H1 (cell line): ENCODE results near the gene SULF2. TPM values are rescaled to one million over a fixed set of nuclear protein-coding genes. Genes with fewer than 3 reads are reported as not detected.

Source experiments
- CTCF ChIA-PET: fragments of 300-600 bp; sonication (Branson Sonifier 250); formaldehyde crosslinking; loops from one replicate; lab custom pipeline; 2021; ENCODE audit not compliant: partially characterized antibody; lab: Charles Lee
- POLR2A ChIA-PET: fragments of 300-600 bp; sonication (Branson Sonifier 250); formaldehyde crosslinking; loops from one replicate; lab custom pipeline; 2021; ENCODE audit warnings: inconsistent platforms; ENCODE audit not compliant: partially characterized antibody; lab: Charles Lee
- DNase-seq, 2 experiments: peaks; one replicate each; pipeline versions ENCODE4 v3.0.0 to v3.0.0-alpha.2; 2010 to 2022; ENCODE audit warnings: low spot score in 2 of 2, low read depth in 1 of 2, mixed read lengths in 1 of 2
- FAIRE-seq: peaks from 2 replicates; lab custom pipeline; 2011; peaks lifted over from hg19 to GRCh38; lab: Jason Lieb, UNC
- H2AFZ ChIP-seq: 2 replicates; pipeline ENCODE4 v1.8.1; 2012; ENCODE audit warnings: low read length, inconsistent platforms
- H2AK5ac ChIP-seq: 2 replicates; pipeline ENCODE4 v1.6.1; 2013; ENCODE audit warnings: low read depth, low read length
- H2BK120ac ChIP-seq: replicated peaks from 2 replicates; pipeline ENCODE3; 2013; ENCODE audit warnings: low read depth, low read length, inconsistent platforms
- H2BK12ac ChIP-seq: 2 replicates; pipeline ENCODE4 v1.6.1; 2013; ENCODE audit warnings: low read depth, low read length
- H2BK15ac ChIP-seq: 2 replicates; pipeline ENCODE4 v1.6.1; 2013; ENCODE audit warnings: low read length
- H2BK20ac ChIP-seq: 2 replicates; pipeline ENCODE4 v1.6.1; 2013; ENCODE audit warnings: low read length
- H2BK5ac ChIP-seq: 2 replicates; pipeline ENCODE4 v1.6.1; 2013; ENCODE audit warnings: low read depth, low read length
- H3K14ac ChIP-seq: 2 replicates; pipeline ENCODE4 v1.6.1; 2013; ENCODE audit warnings: inconsistent platforms; ENCODE audit not compliant: insufficient read length
- H3K18ac ChIP-seq: 2 replicates; pipeline ENCODE4 v1.6.1; 2013; ENCODE audit warnings: low read length; ENCODE audit errors: extremely low read depth
- H3K23ac ChIP-seq: 2 replicates; pipeline ENCODE4 v1.6.1; 2013; ENCODE audit warnings: inconsistent platforms; ENCODE audit not compliant: insufficient read length
- H3K23me2 ChIP-seq: 2 replicates; pipeline ENCODE4 v1.6.1; 2013; ENCODE audit warnings: low read depth, low read length
- H3K27ac ChIP-seq: 2 replicates; pipeline ENCODE4 v1.6.1; 2011; ENCODE audit warnings: low read depth, low read length, inconsistent platforms
- H3K27me3 ChIP-seq, 4 experiments: replicated peaks in 1 of 4; 1 replicate in 1 of 4; 2 replicates in 3 of 4; pipeline versions ENCODE4 v1.6.1 to v1.8.1; 2011 to 2013; ENCODE audit warnings: low read length in 3 of 4, mild to moderate bottlenecking in 3 of 4, inconsistent platforms in 2 of 4, mixed read lengths in 2 of 4, moderate library complexity in 1 of 4; ENCODE audit not compliant: control insufficient read depth in 3 of 4, insufficient read depth in 3 of 4; ENCODE audit errors: extremely low read depth in 1 of 4
- H3K36me3 ChIP-seq, 4 experiments: 2 replicates each; pipeline versions ENCODE4 v1.6.1 to v1.8.1; 2011 to 2013; ENCODE audit warnings: mild to moderate bottlenecking in 4 of 4, low read length in 3 of 4, moderate library complexity in 2 of 4, control low read depth in 1 of 4, inconsistent platforms in 1 of 4; ENCODE audit not compliant: insufficient read depth in 4 of 4, control insufficient read depth in 2 of 4
- H3K4ac ChIP-seq: replicated peaks from 2 replicates; pipeline ENCODE3; 2013; ENCODE audit warnings: low read length, low read depth, mixed read lengths, inconsistent platforms; ENCODE audit not compliant: insufficient read length
- H3K4me1 ChIP-seq, 4 experiments: replicated peaks in 1 of 4; 1 replicate in 1 of 4; 2 replicates in 3 of 4; pipeline versions ENCODE4 v1.6.1 to v1.8.1; 2011 to 2013; ENCODE audit warnings: low read length in 3 of 4, inconsistent platforms in 2 of 4, mixed read lengths in 1 of 4; ENCODE audit not compliant: insufficient read depth in 4 of 4, control insufficient read depth in 3 of 4
- H3K4me2 ChIP-seq, 2 experiments: 2 replicates each; pipeline versions ENCODE4 v1.6.1 to v1.8.1; 2011 to 2013; ENCODE audit warnings: low read depth in 2 of 2, low read length in 2 of 2, control low read depth in 1 of 2, inconsistent platforms in 1 of 2, mild to moderate bottlenecking in 1 of 2; ENCODE audit not compliant: insufficient read depth in 1 of 2
- H3K4me3 ChIP-seq, 4 experiments: fragments of 200-600, 300-600 bp in 1 of 4; sonication (generic), shearing (Covaris generic), sonication (Bioruptor Twin) in 1 of 4; 2 replicates each; pipeline versions ENCODE4 v1.5.1 to v1.8.1; 2011 to 2016; ENCODE audit warnings: low read length in 4 of 4, low read depth in 3 of 4, control low read depth in 2 of 4, inconsistent platforms in 2 of 4, mild to moderate bottlenecking in 2 of 4, mixed read lengths in 1 of 4, moderate library complexity in 1 of 4; ENCODE audit not compliant: insufficient read depth in 2 of 4; ENCODE audit errors: extremely low read depth in 1 of 4
- H3K56ac ChIP-seq: replicated peaks from 2 replicates; pipeline ENCODE3; 2013; ENCODE audit warnings: low read depth, mild to moderate bottlenecking, mixed read lengths, low read length, inconsistent platforms; ENCODE audit not compliant: insufficient read length
- H3K79me1 ChIP-seq: 2 replicates; pipeline ENCODE4 v1.6.1; 2013; ENCODE audit warnings: low read depth, low read length, control low read depth
- H3K79me2 ChIP-seq, 2 experiments: 2 replicates each; pipeline versions ENCODE4 v1.6.1 to v1.8.1; 2012 to 2013; ENCODE audit warnings: low read length in 2 of 2, mild to moderate bottlenecking in 2 of 2, inconsistent platforms in 1 of 2; ENCODE audit not compliant: insufficient read depth in 2 of 2, control insufficient read depth in 1 of 2
- H3K9ac ChIP-seq, 4 experiments: replicated peaks in 1 of 4; 1 replicate in 1 of 4; 2 replicates in 3 of 4; pipeline versions ENCODE4 v1.6.1 to v1.8.1; 2011 to 2013; ENCODE audit warnings: low read depth in 3 of 4, low read length in 3 of 4, control low read depth in 2 of 4, mild to moderate bottlenecking in 2 of 4, moderate library complexity in 2 of 4, inconsistent platforms in 1 of 4; ENCODE audit errors: extremely low read depth in 1 of 4
- H3K9me3 ChIP-seq, 2 experiments: 2 replicates each; pipeline versions ENCODE4 v1.6.1 to v1.8.1; 2012 to 2013; ENCODE audit warnings: mild to moderate bottlenecking in 2 of 2, moderate library complexity in 2 of 2, control low read depth in 1 of 2, inconsistent platforms in 1 of 2, low read depth in 1 of 2, low read length in 1 of 2, mixed read lengths in 1 of 2; ENCODE audit not compliant: insufficient read depth in 2 of 2
- H4K20me1 ChIP-seq, 2 experiments: replicated peaks in 1 of 2; 2 replicates each; pipeline versions ENCODE3 to v1.8.1; 2011 to 2013; ENCODE audit warnings: inconsistent platforms in 2 of 2, low read length in 2 of 2, mild to moderate bottlenecking in 1 of 2; ENCODE audit not compliant: insufficient read depth in 2 of 2, control insufficient read depth in 1 of 2
- H4K5ac ChIP-seq: 2 replicates; pipeline ENCODE4 v1.6.1; 2013; ENCODE audit warnings: low read length, low read depth, mixed read lengths, inconsistent platforms; ENCODE audit not compliant: insufficient read length
- H4K8ac ChIP-seq: 2 replicates; pipeline ENCODE4 v1.8.0; 2013; ENCODE audit warnings: mild to moderate bottlenecking, moderate library complexity, low read length, inconsistent platforms; ENCODE audit not compliant: insufficient read depth; ENCODE audit errors: extremely low read depth
- H4K91ac ChIP-seq: replicated peaks from 2 replicates; pipeline ENCODE3; 2013; ENCODE audit warnings: low read length, mixed read lengths, inconsistent platforms; ENCODE audit not compliant: insufficient read length
- BCL11A ChIP-seq, 2 experiments: IDR thresholded peaks; one replicate each; pipeline ENCODE4 v1.6.1; 2011; ENCODE audit warnings: low read depth in 2 of 2, low read length in 2 of 2, mild to moderate bottlenecking in 2 of 2
- CEBPB ChIP-seq: IDR thresholded peaks from 2 replicates; pipeline ENCODE4 v1.6.1; 2012; ENCODE audit warnings: low read depth, low read length
- HDAC2 ChIP-seq, 2 experiments: fragments of 300-600 bp in 1 of 2; sonication (generic) in 1 of 2; IDR thresholded peaks; 2 replicates each; pipeline ENCODE4 v1.6.1; 2011 to 2012; ENCODE audit warnings: low read depth in 2 of 2, low read length in 2 of 2, mild to moderate bottlenecking in 2 of 2, moderate library complexity in 2 of 2, borderline replicate concordance in 1 of 2, inconsistent platforms in 1 of 2
- MAFK ChIP-seq: IDR thresholded peaks from 2 replicates; pipeline ENCODE4 v1.6.1; 2012; ENCODE audit warnings: low read depth, mild to moderate bottlenecking, improper control_type of control experiment, low read length
- RBBP5 ChIP-seq: IDR thresholded peaks from 2 replicates; pipeline ENCODE4 v1.7.1; 2012; ENCODE audit warnings: low read depth, mild to moderate bottlenecking, inconsistent platforms, low read length, moderate library complexity, borderline replicate concordance
- SAP30 ChIP-seq: fragments of 300-600 bp; sonication (generic); IDR thresholded peaks from 2 replicates; pipeline ENCODE4 v1.7.1; 2012; ENCODE audit warnings: low read length, moderate library complexity, mild to moderate bottlenecking, inconsistent platforms; ENCODE audit not compliant: insufficient read depth, insufficient replicate concordance
- WGBS, 2 experiments: shearing (Covaris generic) in 1 of 2; methylation state at CpG; one replicate each; pipeline versions ENCODE4 v1.1.6 to v1.1.7; 2013 to 2015; ENCODE audit warnings: low lambda C conversion rate in 2 of 2, mixed read lengths in 2 of 2, inconsistent platforms in 1 of 2, low coverage in 1 of 2, missing lambda C conversion rate in 1 of 2; ENCODE audit not compliant: insufficient replicate concordance in 2 of 2, insufficient coverage in 1 of 2, insufficient read length in 1 of 2; ENCODE audit errors: extremely low coverage in 1 of 2, missing lambda C conversion rate in 1 of 2; 5-methylcytosine and 5-hydroxymethylcytosine counted together
- polyA plus RNA-seq, 7 experiments: library from polyadenylated mRNA; depleted of rRNA in 3 of 7; stranded (reverse) in 5 of 7; unstranded in 2 of 7; fragments of >200 nt in 5 of 7; fragments of 200-250 nt in 2 of 7; gene quantifications; 1 replicate in 5 of 7; 2 replicates in 1 of 7; 4 replicates in 1 of 7; pipeline versions ENCODE4 v1.2.1 to v1.2.3, GENCODE V29; 2011 to 2013; ENCODE audit warnings: missing spikeins in 2 of 7, mixed read lengths in 2 of 7
- total RNA-seq: library from RNA; stranded (reverse); fragmentation: NEBNext Ultra II Directional; extraction: Animal tissue kit (Norgen Biotek cat#: 25700); gene quantifications from 2 replicates; pipeline ENCODE4 v1.2.1, GENCODE V29; 2021

Gene SULF2
- total and polyA plus RNA-seq, 2 of the 8 experiments (the other 6 are each of a cell fraction or from before 2014, with no cell fraction given): 15.7 to 28.2 TPM

DNA sequence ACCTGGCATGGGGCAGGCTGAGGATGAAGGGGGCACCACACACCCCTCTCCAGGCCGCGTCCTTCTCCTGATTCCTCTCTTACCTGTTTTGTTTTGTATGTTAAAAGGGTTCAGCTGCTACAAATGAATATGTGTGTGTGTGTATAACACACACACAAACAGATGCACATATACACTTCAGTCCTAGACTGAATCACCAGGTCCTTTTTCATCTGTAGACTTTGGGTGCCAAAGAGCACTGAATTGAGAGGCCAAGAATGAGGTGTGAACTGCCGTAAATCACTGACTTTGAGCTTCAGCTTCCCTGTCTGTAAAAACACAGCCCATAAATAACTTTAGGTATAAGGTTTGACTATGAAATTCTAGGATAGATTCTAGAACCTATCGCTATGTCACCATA lies 40.5 kb downstream of the SULF2 start:
- H2BK15ac ChIP-seq: no peak overlapping the region
- no peak for DNase-seq

More for the DNA sequence above, 40.5 kb downstream of the SULF2 start:
- H2AFZ ChIP-seq: no peak overlapping the region
- no peak for FAIRE-seq
- ChIA-PET POLR2A (no interaction called here), CTCF (interaction anchor here (0.6 to 1.2 kb wide), 2 partner anchors 14 to 41 kb away, joined by 3 read pairs; no protein-coding TSS in a partner anchor)
- TF ChIP-seq BCL11A (IDR thresholded peaks at IDR 0.05; ENCODE audit: low read depth in 2 of 2, low read length in 2 of 2) (no peak), HDAC2 (IDR thresholded peaks at IDR 0.05; ENCODE audit: borderline replicate concordance in 1 of 2, low read depth in 2 of 2, low read length in 2 of 2) (no peak), MAFK (no peak), RBBP5 (no peak), CEBPB (no peak), SAP30 (no peak)
- H3K27me3 ChIP-seq: no peaks in the 10 kb centered on the region
- no peak overlapping the region for H2AK5ac ChIP-seq
- H3K9me3 ChIP-seq: no peaks in the 10 kb centered on the region
- no peak overlapping the region for H3K56ac ChIP-seq
- H3K4me3 ChIP-seq: no peak overlapping the region
- 89% methylated on average over 4 of the region's 4 CpGs; no CpG with 5 or more reads in 1 of the 2 experiments for WGBS, 2 experiments
- no peak overlapping the region for H3K9ac ChIP-seq
- H3K23me2 ChIP-seq: no peaks in the 10 kb centered on the region
- no peak overlapping the region for H4K8ac ChIP-seq
- H2BK12ac ChIP-seq: no peak overlapping the region
- H2BK120ac ChIP-seq: no peak overlapping the region
- no peak overlapping the region for H3K4me2 ChIP-seq
- no peak overlapping the region for H2BK20ac ChIP-seq
- H4K91ac ChIP-seq: no peak overlapping the region
- H4K20me1 ChIP-seq: peaks cover 0 to 6% of the 10 kb centered on the region in 2 experiments
- no peak overlapping the region for H3K23ac ChIP-seq
- no peak overlapping the region for H3K14ac ChIP-seq
- H3K4ac ChIP-seq: no peak overlapping the region
- H4K5ac ChIP-seq: no peak overlapping the region
- no peak overlapping the region for H3K18ac ChIP-seq
- H3K79me1 ChIP-seq: no peaks in the 10 kb centered on the region
- no peak overlapping the region for H3K27ac ChIP-seq
- H3K36me3 ChIP-seq: no peaks in the 10 kb centered on the region
- H3K4me1 ChIP-seq: peaks cover 0 to 2% (median 0%) of the 10 kb centered on the region in 4 experiments; a peak in 1 of 7 replicates
- no peak overlapping the region for H2BK5ac ChIP-seq
- H3K79me2 ChIP-seq: no peaks in the 10 kb centered on the region
